Measurements from ENCODE around the gene ITGB8.

DNA sequence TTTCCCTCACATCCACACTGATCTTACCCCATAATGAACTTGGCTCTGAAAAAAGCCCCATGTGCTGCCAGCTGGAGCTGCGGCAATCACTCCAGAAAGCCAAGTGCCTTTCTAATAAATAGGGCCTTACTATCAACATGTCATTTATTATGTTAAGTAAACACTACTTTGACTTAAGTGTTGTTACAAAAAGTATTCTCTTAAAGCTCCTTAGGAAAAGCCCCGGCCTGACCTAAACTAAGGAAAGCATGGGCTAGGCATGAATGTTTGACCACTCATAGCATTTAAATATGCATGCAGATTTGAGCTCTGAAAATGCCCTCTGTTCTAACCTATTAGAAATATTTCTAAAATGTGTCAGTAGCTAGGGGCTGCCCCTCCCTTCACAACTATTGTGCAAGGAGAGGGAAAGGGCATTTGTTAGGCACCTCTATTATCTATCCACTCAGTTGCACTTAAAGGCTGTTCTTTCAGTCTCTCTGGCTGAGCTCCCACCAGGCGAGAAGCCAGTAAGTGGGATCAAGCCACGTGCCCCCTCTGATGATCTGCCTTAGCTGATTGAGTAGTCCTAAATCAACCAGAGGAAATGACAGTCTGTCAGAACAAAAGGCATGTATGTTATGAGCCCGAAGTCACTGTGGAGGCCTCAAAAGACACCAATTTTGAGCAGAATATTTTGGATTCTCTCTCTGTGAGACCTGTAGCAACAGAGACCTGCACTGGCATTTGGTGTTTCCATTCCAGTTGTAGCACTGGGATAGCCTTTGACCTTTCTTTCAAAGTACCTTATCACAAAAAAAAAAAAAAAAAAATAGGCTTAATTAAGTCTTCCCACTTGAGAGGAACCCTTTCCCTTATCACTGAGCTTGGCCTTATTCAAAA, 77.1 kb downstream of the ITGB8 start:
- TF ChIP-seq, protein P1, sequence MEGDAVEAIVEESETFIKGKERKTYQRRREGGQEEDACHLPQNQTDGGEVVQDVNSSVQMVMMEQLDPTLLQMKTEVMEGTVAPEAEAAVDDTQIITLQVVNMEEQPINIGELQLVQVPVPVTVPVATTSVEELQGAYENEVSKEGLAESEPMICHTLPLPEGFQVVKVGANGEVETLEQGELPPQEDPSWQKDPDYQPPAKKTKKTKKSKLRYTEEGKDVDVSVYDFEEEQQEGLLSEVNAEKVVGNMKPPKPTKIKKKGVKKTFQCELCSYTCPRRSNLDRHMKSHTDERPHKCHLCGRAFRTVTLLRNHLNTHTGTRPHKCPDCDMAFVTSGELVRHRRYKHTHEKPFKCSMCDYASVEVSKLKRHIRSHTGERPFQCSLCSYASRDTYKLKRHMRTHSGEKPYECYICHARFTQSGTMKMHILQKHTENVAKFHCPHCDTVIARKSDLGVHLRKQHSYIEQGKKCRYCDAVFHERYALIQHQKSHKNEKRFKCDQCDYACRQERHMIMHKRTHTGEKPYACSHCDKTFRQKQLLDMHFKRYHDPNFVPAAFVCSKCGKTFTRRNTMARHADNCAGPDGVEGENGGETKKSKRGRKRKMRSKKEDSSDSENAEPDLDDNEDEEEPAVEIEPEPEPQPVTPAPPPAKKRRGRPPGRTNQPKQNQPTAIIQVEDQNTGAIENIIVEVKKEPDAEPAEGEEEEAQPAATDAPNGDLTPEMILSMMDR (IDR thresholded peaks at IDR 0.05 in 2 of 3, conservative IDR thresholded peaks at IDR 0.05 in 1 of 3; ENCODE audit: borderline replicate concordance in 1 of 3, insufficient read depth in 1 of 3, low read depth in 2 of 3, low read length in 2 of 3), result no peak
- TF ChIP-seq POLR2A (IDR thresholded peaks at IDR 0.05; ENCODE audit: borderline replicate concordance, extremely low read depth, insufficient read depth, insufficient read length) (no peak), YY1 (IDR thresholded peaks at IDR 0.05; ENCODE audit: extremely low read depth, insufficient replicate concordance, low read depth, low read length) (no peak), EZH2phosphoT487 (IDR thresholded peaks at IDR 0.05; ENCODE audit: borderline replicate concordance) (no peak), JUND (IDR thresholded peaks at IDR 0.05) (no peak), EGR1 (IDR thresholded peaks at IDR 0.05; ENCODE audit: low read depth) (no peak)
- TF ChIP-seq, protein P2, sequence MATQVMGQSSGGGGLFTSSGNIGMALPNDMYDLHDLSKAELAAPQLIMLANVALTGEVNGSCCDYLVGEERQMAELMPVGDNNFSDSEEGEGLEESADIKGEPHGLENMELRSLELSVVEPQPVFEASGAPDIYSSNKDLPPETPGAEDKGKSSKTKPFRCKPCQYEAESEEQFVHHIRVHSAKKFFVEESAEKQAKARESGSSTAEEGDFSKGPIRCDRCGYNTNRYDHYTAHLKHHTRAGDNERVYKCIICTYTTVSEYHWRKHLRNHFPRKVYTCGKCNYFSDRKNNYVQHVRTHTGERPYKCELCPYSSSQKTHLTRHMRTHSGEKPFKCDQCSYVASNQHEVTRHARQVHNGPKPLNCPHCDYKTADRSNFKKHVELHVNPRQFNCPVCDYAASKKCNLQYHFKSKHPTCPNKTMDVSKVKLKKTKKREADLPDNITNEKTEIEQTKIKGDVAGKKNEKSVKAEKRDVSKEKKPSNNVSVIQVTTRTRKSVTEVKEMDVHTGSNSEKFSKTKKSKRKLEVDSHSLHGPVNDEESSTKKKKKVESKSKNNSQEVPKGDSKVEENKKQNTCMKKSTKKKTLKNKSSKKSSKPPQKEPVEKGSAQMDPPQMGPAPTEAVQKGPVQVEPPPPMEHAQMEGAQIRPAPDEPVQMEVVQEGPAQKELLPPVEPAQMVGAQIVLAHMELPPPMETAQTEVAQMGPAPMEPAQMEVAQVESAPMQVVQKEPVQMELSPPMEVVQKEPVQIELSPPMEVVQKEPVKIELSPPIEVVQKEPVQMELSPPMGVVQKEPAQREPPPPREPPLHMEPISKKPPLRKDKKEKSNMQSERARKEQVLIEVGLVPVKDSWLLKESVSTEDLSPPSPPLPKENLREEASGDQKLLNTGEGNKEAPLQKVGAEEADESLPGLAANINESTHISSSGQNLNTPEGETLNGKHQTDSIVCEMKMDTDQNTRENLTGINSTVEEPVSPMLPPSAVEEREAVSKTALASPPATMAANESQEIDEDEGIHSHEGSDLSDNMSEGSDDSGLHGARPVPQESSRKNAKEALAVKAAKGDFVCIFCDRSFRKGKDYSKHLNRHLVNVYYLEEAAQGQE (IDR thresholded peaks at IDR 0.05; ENCODE audit: low read depth), result no peak
- TF ChIP-seq, protein P3, sequence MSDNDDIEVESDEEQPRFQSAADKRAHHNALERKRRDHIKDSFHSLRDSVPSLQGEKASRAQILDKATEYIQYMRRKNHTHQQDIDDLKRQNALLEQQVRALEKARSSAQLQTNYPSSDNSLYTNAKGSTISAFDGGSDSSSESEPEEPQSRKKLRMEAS (IDR thresholded peaks at IDR 0.05), result no peak
